Mucosa of gallbladder (tissue), 1 donor: ENCODE measurements around the gene GALNT3. TPM values are rescaled to one million over a fixed set of nuclear protein-coding genes. Genes with fewer than 3 reads are reported as not detected.

Experiments used
- DNase-seq: peaks from one replicate; pipeline ENCODE4 v3.0.0-alpha.2; 2020; ENCODE audit warnings: low spot score
- total RNA-seq: library from RNA; stranded (reverse); gene quantifications from one replicate; pipeline ENCODE4 v1.2.1, GENCODE V29; 2021
- donor health status: DM: no; HTN: no; CAD: no.

Gene GALNT3
- total RNA-seq, 1 donor from 2014 or later = 96.6 TPM

DNA sequence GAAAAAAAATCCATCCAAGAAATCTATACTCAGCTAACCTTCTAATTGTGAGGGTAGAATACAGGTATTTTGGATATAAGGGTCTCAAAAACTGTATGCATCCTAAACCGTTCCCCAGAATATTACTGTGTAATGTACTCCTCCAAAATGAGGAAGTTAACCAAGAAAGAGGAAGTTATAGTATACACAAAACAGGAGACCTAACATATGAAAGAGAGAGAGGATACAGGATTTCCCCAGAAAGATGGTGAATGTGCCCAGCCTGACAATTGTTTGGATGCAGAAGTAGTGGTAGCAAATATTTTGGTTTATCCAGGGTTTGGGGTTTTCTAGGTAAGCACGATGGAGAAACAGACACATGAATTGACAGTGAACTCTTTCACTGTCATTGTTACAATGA is 50.6 kb downstream of the GALNT3 start:
- no peak for DNase-seq

- no peak for DNase-seq
Observed at GRCh38 chr2:165725421-165725820, 68.6 kb downstream of the GALNT3 start.

GRCh38 chr2:165720511-165720910 is 73.5 kb downstream of the GALNT3 start:
- DNase-seq = no peak

- no peak for DNase-seq
Observed at GRCh38 chr2:165718610-165719210, 75.3 kb downstream of the GALNT3 start.

- no peak for DNase-seq
Observed at GRCh38 chr2:165716091-165716490, 78.0 kb downstream of the GALNT3 start.

- no peak for DNase-seq
Observed at GRCh38 chr2:165706960-165707487, 87.0 kb downstream of the GALNT3 start.

DNA sequence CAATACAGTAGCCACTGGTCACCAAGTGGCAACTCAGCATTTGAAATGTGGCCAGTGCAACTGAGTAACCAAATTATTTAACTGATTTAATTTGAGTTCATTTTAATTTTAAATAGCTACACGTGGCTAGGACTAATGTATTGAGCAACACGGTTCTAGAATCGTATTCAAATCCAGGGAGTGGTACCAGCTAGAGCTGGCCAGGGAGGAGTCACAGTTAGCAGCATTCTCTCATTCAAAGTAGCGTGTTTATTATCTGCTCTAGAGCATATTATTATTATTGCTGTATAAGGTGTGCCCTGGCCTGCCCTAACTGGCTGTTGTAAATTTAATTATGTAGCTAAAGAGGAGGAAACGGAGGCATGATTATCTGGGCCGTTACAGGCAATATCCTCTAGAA is 92.9 kb downstream of the GALNT3 start:
- DNase-seq = no peak

GRCh38 chr2:165700531-165700930 is 93.5 kb downstream of the GALNT3 start:
- DNase-seq = no peak

- DNase-seq = no peak
Observed at GRCh38 chr2:165699946-165700345, 94.1 kb downstream of the GALNT3 start.

DNA sequence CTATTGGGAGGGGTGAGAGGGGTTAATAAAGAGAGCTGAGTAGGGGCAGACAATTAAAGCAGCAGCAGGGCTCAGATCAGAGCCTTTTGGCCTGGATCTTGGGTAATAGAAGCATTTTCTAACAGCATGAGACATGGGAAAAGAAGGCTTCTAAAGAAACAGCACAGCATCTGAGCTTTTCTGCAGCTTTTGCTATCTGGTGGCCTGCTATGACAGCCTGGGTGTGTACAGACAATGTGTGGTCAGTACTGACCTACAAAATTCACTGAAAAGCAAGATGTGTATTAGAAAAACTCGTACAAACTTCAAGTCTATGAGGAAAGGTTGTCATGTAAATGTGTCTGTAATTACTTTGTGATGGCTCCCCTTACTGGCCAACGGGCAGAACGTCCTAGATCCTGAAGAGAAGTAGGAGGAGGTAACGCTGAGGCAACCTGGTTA is 95.6 kb downstream of the GALNT3 start:
- DNase-seq = peak; percentile 25

- DNase-seq = no peak
Observed at GRCh38 chr2:165697748-165698443, 96.2 kb downstream of the GALNT3 start.

Other genes starting within 250 kb of the GALNT3 start
- 17.4 TPM for gene TTC21B, start 159.5 kb upstream of the GALNT3 start, total RNA-seq